Inflammatory macrophage treated with lipopolysaccharide for 1 hour (primary cell): ENCODE results near the gene ANTXR1.
"Not testable (repeated sequence)": the region's sequence is repeated elsewhere in the genome, so short reads cannot be mapped to it uniquely, and the experiment has no call there.

Source experiments
- DNase-seq, 2 donors: peaks; one replicate each; pipeline ENCODE4 v3.0.0-alpha.2; 2020 to 2022

The ANTXR1 gene

GRCh38 chr2:69244882-69245281, 231.9 kb downstream of the ANTXR1 start:
- peak in 1 of 2 donors; percentile 4 for DNase-seq

DNA sequence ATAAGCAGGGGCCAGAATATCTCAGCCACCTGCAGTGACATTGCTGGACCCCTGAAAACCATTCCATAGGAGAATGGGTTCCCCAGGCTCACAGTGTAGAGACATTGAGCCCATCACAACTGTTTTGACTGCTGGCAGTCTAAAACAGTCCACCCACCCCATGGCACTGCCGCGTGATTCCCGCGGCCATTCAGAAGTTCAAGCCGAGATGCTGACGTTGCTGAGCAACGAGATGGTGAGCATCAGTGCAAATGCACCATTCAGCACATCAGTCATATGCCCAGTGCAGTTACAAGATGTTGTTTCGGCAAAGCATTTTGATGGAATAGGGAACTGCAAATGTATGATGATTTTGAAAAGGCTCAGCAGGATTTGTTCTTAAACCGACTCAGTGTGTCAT, 234.6 kb downstream of the ANTXR1 start:
- DNase-seq: no peak

DNA sequence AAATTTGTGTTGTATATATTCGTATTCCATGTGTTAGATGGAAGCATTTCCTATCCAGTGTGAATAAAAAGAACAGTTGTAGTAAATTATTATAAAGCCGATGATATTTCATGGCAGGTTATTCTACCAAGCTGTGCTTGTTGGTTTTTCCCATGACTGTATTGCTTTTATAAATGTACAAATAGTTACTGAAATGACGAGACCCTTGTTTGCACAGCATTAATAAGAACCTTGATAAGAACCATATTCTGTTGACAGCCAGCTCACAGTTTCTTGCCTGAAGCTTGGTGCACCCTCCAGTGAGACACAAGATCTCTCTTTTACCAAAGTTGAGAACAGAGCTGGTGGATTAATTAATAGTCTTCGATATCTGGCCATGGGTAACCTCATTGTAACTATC, 235.3 kb downstream of the ANTXR1 start:
- no peak for DNase-seq

GRCh38 chr2:69250981-69251380, 238.0 kb downstream of the ANTXR1 start:
- no peak for DNase-seq

GRCh38 chr2:69251943-69252342, 239.0 kb downstream of the ANTXR1 start:
- no peak for DNase-seq

GRCh38 chr2:69253112-69253511, 240.1 kb downstream of the ANTXR1 start:
- DNase-seq: no peak

DNA sequence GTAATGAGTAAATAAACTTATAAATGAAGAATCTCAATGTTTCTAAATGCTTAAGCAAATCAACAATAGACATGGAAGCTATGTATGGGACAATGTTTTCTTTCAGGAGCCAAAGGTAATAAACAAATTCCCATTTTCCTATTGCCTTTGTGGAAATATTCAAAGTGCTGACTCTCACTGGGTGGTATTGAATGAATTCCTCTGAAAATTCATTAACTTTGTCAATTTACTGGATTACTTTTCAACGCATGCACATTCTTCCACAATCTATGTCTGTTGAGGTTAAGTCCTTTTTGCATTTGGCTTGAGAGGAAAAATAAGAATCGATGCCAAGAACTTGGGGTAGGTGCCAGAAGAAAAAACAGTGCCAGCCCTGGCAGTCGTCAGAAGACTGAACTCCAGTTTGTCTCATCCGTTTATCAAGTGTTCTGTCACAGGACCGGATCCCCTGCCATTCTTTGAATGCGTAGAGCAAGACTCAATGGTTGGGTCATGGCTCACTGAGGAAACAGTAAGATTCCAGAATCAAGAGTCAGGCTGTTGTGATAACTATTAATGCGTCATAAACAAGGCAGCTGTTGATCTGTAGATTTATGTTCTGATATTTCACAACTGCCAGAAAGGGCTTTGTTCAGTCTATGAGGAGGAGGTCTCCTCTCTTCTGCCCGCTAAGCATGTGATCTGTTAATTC, 240.8 kb downstream of the ANTXR1 start:
- DNase-seq: no peak

DNA sequence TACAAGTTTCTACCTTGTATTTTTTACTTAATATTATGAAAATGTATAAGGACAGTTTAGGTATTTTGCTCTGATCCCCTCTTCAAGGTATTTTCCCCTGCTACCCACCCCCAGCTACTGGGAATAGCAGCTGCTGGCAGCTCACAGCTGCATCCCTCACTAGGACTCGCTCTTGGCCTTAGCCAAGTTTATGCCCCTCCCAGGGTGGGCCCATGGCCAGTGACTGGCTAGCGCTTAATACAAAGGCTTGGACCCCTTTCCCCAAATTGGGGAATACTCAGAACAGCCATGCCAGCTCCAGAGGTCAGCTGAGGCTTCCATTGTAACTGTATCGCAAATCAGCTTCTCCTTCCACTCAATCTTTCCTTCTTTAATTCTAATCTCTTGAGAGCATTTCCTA, 242.8 kb downstream of the ANTXR1 start:
- DNase-seq: no peak

- DNase-seq: not testable (repeated sequence)
Measured at GRCh38 chr2:69259994-69260591, 247.1 kb downstream of the ANTXR1 start.

- peak in 1 of 2 donors; percentile 16 for DNase-seq
Measured at GRCh38 chr2:69260666-69261065, 247.7 kb downstream of the ANTXR1 start.

DNA sequence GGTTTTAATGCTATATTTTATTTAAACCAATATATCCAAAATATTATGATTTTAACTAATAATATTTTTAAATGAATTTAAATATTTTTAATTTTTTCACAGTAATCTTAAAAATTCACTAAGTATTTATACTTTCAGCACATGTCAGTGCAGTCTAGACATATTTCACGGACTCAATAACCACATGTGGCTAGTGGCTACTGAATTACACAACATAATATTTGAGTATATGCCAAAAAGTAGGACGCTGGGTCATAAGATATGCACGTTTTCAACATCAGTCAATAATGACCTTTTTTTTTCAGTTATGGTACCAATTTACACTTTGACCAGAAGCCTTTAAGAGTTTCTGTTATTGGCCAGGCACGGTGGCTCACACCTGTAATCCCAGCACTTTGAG, 256.4 kb downstream of the ANTXR1 start:
- no peak for DNase-seq

GRCh38 chr2:69271831-69272257, 258.9 kb downstream of the ANTXR1 start:
- DNase-seq: peak; percentile 61 to 69

DNA sequence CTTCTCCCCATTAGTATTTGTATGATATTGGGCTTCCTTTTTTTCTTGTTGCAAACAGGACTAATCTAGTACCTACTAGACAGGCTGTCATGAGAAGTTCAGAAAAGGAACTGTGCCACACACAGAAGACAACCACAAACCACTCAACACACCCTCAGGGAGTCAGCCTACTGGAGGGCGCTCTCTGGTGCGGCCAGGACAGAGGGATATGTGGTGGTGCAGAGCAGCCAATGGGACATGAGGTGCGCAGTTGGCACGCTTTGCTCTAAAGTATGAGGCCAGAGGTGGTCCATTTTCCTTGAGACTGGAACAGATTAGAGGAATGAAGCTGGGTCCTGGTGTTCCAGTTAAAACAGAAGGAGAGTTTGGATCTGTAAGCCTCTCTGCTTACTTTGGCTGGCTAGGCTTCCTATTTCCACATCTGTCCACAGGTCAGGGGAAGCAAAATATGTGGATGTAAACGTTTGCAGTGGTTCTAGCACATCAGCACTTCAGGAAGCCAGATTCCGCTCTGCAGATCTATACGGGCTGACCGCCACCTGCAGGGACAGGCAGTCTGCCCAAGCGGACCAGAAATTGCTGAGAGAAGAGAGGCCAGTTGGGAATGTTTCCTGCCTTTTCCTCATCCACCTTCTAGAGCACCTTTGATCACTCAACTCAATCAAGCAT, 260.0 kb downstream of the ANTXR1 start:
- DNase-seq: peak; percentile 22 to 29

- no peak for DNase-seq
Measured at GRCh38 chr2:69275490-69275889, 262.5 kb downstream of the ANTXR1 start.

DNA sequence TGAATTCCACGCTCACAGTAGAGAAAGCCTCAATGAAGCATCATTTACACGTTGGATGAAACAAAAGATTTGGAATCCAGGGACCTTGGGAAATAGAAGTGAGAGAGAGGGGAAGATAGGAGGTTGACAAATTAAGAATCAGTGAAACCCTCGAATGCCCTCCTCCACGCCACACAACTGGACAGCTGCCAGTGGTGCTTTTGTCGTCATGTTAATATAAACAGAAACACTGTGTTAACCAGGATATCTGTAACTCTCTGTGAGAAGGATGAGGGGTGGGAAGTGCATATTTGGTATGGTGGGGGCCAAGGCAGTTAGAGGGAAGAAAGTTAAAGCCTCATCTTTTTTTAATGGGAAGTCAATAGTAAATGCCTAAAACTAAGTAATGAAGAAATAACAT, 265.4 kb downstream of the ANTXR1 start:
- no peak for DNase-seq

DNA sequence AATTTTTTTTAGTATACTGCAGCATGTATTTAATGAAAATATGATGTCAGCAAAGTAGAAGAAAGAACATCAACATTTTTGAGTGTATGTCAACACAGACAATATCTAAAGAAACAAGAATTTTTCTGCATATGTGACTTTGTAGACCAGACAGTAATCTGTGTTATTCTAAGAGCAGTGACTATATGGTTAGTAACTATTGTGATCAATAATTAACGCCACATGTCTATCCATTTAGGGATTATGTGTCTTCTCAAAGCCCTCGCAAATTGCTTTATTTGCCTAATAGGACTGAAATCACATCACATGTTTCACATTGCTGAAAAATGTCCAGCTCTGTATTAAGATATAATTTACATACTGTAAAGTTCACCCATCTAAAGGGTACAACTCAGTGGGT, 266.2 kb downstream of the ANTXR1 start:
- no peak for DNase-seq

DNA sequence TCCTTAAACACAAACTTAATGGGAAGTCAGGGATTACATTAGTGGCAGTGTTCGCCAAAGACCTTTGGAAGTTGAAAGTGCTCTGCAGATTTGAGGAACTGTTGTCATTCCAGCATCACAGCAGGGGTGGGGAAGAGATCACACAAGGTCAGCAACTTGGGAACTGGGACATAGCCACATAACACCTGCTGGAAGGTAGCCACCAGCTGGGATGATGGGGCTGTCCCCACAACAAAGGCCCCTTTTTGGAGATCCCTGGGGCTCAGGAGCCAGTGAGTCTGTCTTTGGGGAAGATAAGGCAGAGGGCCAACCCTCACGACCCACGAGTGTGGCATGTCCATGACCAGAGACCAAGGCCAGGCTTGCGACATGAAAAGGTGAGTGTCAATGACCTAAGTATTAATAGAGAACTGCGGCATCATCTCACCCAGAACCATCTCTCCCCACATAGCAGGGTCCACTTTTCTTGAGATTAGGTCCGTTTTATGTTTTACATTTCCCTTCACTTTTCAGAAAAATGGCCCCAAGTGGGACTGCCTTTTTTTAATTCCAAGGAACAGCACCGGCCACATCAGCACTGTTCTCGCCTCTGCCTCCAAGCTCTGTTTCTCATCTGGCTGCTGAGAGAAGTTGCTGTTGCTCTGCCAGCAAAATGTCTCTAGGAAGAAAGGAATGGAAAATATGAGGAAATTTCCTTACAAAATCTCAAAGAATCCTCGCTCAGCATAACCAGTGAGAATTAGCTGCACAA, 267.1 kb downstream of the ANTXR1 start:
- no peak for DNase-seq

GRCh38 chr2:69280796-69281412, 267.9 kb downstream of the ANTXR1 start:
- DNase-seq: no peak

GRCh38 chr2:69285379-69285894, 272.5 kb downstream of the ANTXR1 start:
- DNase-seq: no peak

DNA sequence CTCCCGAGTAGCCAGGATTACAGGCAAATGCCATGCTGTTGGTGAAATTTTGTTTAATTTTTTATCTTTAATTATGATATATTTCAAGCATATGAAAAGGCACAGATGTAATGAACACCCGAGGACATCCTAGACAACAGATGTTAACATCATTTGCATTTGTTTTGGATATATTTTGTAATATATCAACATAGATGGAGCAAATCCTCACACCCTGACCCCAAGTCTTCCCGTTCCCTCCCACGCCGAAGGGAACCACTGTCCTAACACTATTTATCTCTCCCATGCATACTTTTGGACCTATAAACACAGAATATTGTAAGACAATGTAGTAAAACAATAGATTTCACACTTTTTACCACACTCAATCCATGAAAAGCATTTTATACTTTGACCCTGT, 274.6 kb downstream of the ANTXR1 start:
- DNase-seq: no peak

DNA sequence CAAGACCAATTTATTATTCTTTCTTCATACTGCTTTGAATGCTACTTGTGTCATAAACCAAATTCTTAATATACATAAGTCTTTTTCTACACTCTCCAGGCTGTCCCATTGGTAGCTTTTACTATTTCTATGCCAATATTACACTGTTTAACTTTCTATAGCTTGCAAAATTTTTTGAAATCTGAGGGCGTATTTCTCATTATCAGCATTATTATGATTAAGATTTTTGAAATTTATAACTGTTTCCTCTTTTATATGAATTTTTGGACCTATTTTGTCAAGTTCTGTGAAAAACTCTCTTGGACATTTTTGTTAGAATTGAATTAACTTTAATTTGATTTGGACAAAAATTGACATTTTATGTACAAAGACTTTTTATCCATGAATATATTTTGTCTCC, 275.4 kb downstream of the ANTXR1 start:
- DNase-seq: no peak

- no peak for DNase-seq
Measured at GRCh38 chr2:69291004-69291650, 278.1 kb downstream of the ANTXR1 start.
